Measurements from ENCODE around the gene GRIK2.

GRCh38 chr6:101398716-101399615, 5.5 kb downstream of the GRIK2 start:
- TF ChIP-seq POLR2AphosphoS5 (IDR thresholded peaks at IDR 0.05; ENCODE audit: low read depth, low read length) (no peak), REST (IDR thresholded peaks at IDR 0.05; ENCODE audit: insufficient read depth in 1 of 2, low read depth in 2 of 2, low read length in 2 of 2) (no peak)

All from PFSK-1 (cell line).